KMS-11 (cell line): Measurements from ENCODE around the gene JARID2.

Source experiments
- H2AFZ ChIP-seq: fragments of 200-600 bp; sonication (generic); 2 replicates; pipeline ENCODE4 v1.6.1; 2016; ENCODE audit warnings: antibody characterized with exemption, mixed run types, low read depth
- H3K27ac ChIP-seq: fragments of 200-600 bp; sonication (generic); 2 replicates; pipeline ENCODE4 v1.6.1; 2016; ENCODE audit warnings: mild to moderate bottlenecking, mixed run types
- H3K27me3 ChIP-seq: fragments of 200-600 bp; sonication (generic); 2 replicates; pipeline ENCODE4 v1.6.1; 2017; ENCODE audit warnings: mild to moderate bottlenecking, low read depth, mixed run types, moderate library complexity; ENCODE audit not compliant: insufficient read depth
- H3K36me3 ChIP-seq: fragments of 200-600 bp; sonication (generic); 2 replicates; pipeline ENCODE4 v1.6.1; 2017; ENCODE audit warnings: mild to moderate bottlenecking, mixed run types; ENCODE audit not compliant: insufficient read depth
- H3K4me1 ChIP-seq: fragments of 200-600 bp; sonication (generic); 2 replicates; pipeline ENCODE4 v1.6.1; 2016; ENCODE audit warnings: mild to moderate bottlenecking, low read depth, mixed run types; ENCODE audit not compliant: poor library complexity, severe bottlenecking
- H3K4me2 ChIP-seq: fragments of 200-600 bp; sonication (generic); 2 replicates; pipeline ENCODE4 v1.7.0; 2016; ENCODE audit warnings: mild to moderate bottlenecking, mixed run types
- H3K4me3 ChIP-seq: fragments of 200-600 bp; sonication (generic); IDR thresholded peaks from 2 replicates; pipeline ENCODE4 v1.6.1; 2017; ENCODE audit warnings: low read depth, low read length, mixed read lengths; ENCODE audit not compliant: insufficient read depth
- H3K79me2 ChIP-seq: fragments of 200-600 bp; sonication (generic); 2 replicates; pipeline ENCODE4 v1.6.1; 2016; ENCODE audit warnings: low read depth, mixed run types; ENCODE audit not compliant: insufficient read depth
- H3K9ac ChIP-seq: fragments of 200-600 bp; sonication (generic); 2 replicates; pipeline ENCODE4 v1.6.1; 2016; ENCODE audit warnings: mild to moderate bottlenecking, mixed run types
- H4K20me1 ChIP-seq: fragments of 200-600 bp; sonication (generic); 2 replicates; pipeline ENCODE4 v1.6.1; 2016; ENCODE audit warnings: mild to moderate bottlenecking, mixed run types; ENCODE audit not compliant: insufficient read depth
- CTCF ChIP-seq: fragments of 200-600 bp; sonication (generic); conservative IDR thresholded peaks from 2 replicates; pipeline ENCODE4 v1.6.1; 2017; ENCODE audit warnings: low read depth, mild to moderate bottlenecking, antibody characterized with exemption, low read length, moderate library complexity, mixed read lengths

JARID2 gene

GRCh38 chr6:15423286-15423993 lies 177.6 kb downstream of the JARID2 start:
- no peak overlapping the region for H3K4me2 ChIP-seq
- no peaks in the 10 kb centered on the region for H3K36me3 ChIP-seq
- H3K4me1 ChIP-seq = no peaks in the 10 kb centered on the region
- H3K9ac ChIP-seq = no peak overlapping the region
- no peaks in the 10 kb centered on the region for H3K27me3 ChIP-seq
- no peaks in the 10 kb centered on the region for H3K79me2 ChIP-seq
- TF ChIP-seq CTCF = no peak
- no peak overlapping the region for H3K27ac ChIP-seq
- no peaks in the 10 kb centered on the region; the same call in 1 of the 2 replicates for H4K20me1 ChIP-seq
- H3K4me3 ChIP-seq = no peak overlapping the region
- no peak overlapping the region for H2AFZ ChIP-seq

- Histone ChIP-seq H4K20me1 (no peaks in the 10 kb centered on the region; the same call in 1 of the 2 replicates), H3K4me1 (no peaks in the 10 kb centered on the region)
Observed at GRCh38 chr6:15425947-15426346, 180.1 kb downstream of the JARID2 start.

GRCh38 chr6:15426395-15426794 lies 180.5 kb downstream of the JARID2 start:
- no peaks in the 10 kb centered on the region; the same call in 1 of the 2 replicates for H4K20me1 ChIP-seq
- no peak overlapping the region for H3K4me2 ChIP-seq
- H3K27ac ChIP-seq = no peak overlapping the region
- no peak for TF ChIP-seq CTCF
- H3K4me1 ChIP-seq = no peaks in the 10 kb centered on the region
- no peaks in the 10 kb centered on the region for H3K27me3 ChIP-seq
- H2AFZ ChIP-seq = no peak overlapping the region
- H3K79me2 ChIP-seq = no peaks in the 10 kb centered on the region
- no peaks in the 10 kb centered on the region for H3K36me3 ChIP-seq
- H3K9ac ChIP-seq = no peak overlapping the region
- no peak overlapping the region for H3K4me3 ChIP-seq

More at GRCh38 chr6:15425947-15426346, 180.1 kb downstream of the JARID2 start:
- Histone ChIP-seq H3K4me2 (no peak overlapping the region), H3K4me3 (no peak overlapping the region), H3K36me3 (no peaks in the 10 kb centered on the region), H2AFZ (no peak overlapping the region), H3K27ac (no peak overlapping the region), H3K27me3 (no peaks in the 10 kb centered on the region), H3K79me2 (no peaks in the 10 kb centered on the region), H3K9ac (no peak overlapping the region)
- TF ChIP-seq CTCF = no peak

- H2AFZ ChIP-seq = no peak overlapping the region
Observed at GRCh38 chr6:15426901-15427300, 181.0 kb downstream of the JARID2 start.

More at GRCh38 chr6:15426901-15427300, 181.0 kb downstream of the JARID2 start:
- H3K79me2 ChIP-seq = no peaks in the 10 kb centered on the region
- H3K27ac ChIP-seq = no peak overlapping the region
- H3K4me3 ChIP-seq = no peak overlapping the region
- TF ChIP-seq CTCF = no peak
- H3K4me1 ChIP-seq = no peaks in the 10 kb centered on the region
- H3K27me3 ChIP-seq = no peaks in the 10 kb centered on the region
- H3K4me2 ChIP-seq = no peak overlapping the region
- no peaks in the 10 kb centered on the region; the same call in 1 of the 2 replicates for H4K20me1 ChIP-seq
- no peak overlapping the region for H3K9ac ChIP-seq
- H3K36me3 ChIP-seq = no peaks in the 10 kb centered on the region
